Gastrocnemius medialis (tissue), 4 donors: ENCODE data around the gene R3HCC1L. TPM values are rescaled to one million over a fixed set of nuclear protein-coding genes. Genes with fewer than 3 reads are reported as not detected.
A peak's percentile ranks its signal among the peaks of the same experiment; 100 is the strongest.
"Not testable (repeated sequence)": the region's sequence is repeated elsewhere in the genome, so short reads cannot be mapped to it uniquely, and the experiment has no call there.

ENCODE experiments used
- ATAC-seq, 2 donors: fragments of 150-250 bp; one replicate each; pipeline ENCODE4 v1.9.1; 2016
- DNase-seq, 2 donors: peaks; one replicate each; pipeline ENCODE4 v3.0.0-alpha.2; 2019
- H3K27ac ChIP-seq, 4 donors: fragments of 200-600 bp; sonication (generic); 1 replicate in 1 of 4; 2 replicates in 3 of 4; pipeline ENCODE4 v1.5.1; 2016 to 2018; ENCODE audit warnings: mild to moderate bottlenecking in 2 of 4, moderate library complexity in 1 of 4
- H3K27me3 ChIP-seq, 3 donors: fragments of 200-600 bp; sonication (generic) in 2 of 3; 1 replicate in 1 of 3; 2 replicates in 2 of 3; pipeline versions ENCODE4 v1.5.1 to v1.6.0; 2016 to 2019; ENCODE audit warnings: mild to moderate bottlenecking in 1 of 3, moderate library complexity in 1 of 3
- H3K36me3 ChIP-seq, 2 donors: fragments of 200-600 bp; sonication (generic) in 1 of 2; one replicate each; pipeline ENCODE4 v1.5.1; 2017 to 2018
- H3K4me1 ChIP-seq, 2 donors: fragments of 200-600 bp; sonication (generic) in 1 of 2; one replicate each; pipeline ENCODE4 v1.5.1; 2016 to 2017; ENCODE audit warnings: mild to moderate bottlenecking in 2 of 2
- H3K4me3 ChIP-seq, 4 donors: fragments of 200-600 bp; sonication (generic) in 3 of 4; 1 replicate in 1 of 4; 2 replicates in 3 of 4; pipeline ENCODE4 v1.5.1; 2016 to 2019; ENCODE audit warnings: mild to moderate bottlenecking in 2 of 4
- H3K9me3 ChIP-seq, 3 donors: fragments of 200-600 bp; sonication (generic) in 2 of 3; 1 replicate in 1 of 3; 2 replicates in 2 of 3; pipeline ENCODE4 v1.5.1; 2016 to 2019
- POLR2A ChIP-seq, 2 donors: fragments of 450-650 bp; IDR thresholded peaks; one replicate each; pipeline ENCODE4 v1.6.1; 2017; ENCODE audit warnings: antibody characterized with exemption in 2 of 2, mild to moderate bottlenecking in 2 of 2, moderate library complexity in 2 of 2
- in situ Hi-C, 4 donors: fragments of 200-750 bp; cut with MboI; loops; one replicate each; pipeline versions ENCODE4 v1.15.0 to v1.8.0; 2017; ENCODE audit warnings: low sequenced_read_pairs in 4 of 4
- intact Hi-C: fragments of 100-400 bp; cut with DNase I; formaldehyde crosslinking; loops from one replicate; pipeline ENCODE4 v1.15.1; 2023; ENCODE audit warnings: low total_unique reads
- total RNA-seq, 4 donors: library from RNA; depleted of rRNA; stranded (reverse); fragments of >200 nt; gene quantifications; one replicate each; pipeline versions ENCODE4 v1.1.0 to v1.2.3, GENCODE V29; 2016
- TF ChIP-seq, protein P1 (sequence below), 5 experiments: fragments of 450-650 bp in 3 of 5; fragments of 200-600 bp in 2 of 5; sonication (generic) in 2 of 5; IDR thresholded peaks in 4 of 5; conservative IDR thresholded peaks in 1 of 5; 1 replicate in 4 of 5; 2 replicates in 1 of 5; pipeline ENCODE4 v1.5.1; 2016 to 2019; ENCODE audit warnings: antibody characterized with exemption in 5 of 5, mild to moderate bottlenecking in 3 of 5, moderate library complexity in 3 of 5

The R3HCC1L gene
- total RNA-seq, 4 donors from 2014 or later: 6.7 to 10.8 (median 10.1) TPM

DNA sequence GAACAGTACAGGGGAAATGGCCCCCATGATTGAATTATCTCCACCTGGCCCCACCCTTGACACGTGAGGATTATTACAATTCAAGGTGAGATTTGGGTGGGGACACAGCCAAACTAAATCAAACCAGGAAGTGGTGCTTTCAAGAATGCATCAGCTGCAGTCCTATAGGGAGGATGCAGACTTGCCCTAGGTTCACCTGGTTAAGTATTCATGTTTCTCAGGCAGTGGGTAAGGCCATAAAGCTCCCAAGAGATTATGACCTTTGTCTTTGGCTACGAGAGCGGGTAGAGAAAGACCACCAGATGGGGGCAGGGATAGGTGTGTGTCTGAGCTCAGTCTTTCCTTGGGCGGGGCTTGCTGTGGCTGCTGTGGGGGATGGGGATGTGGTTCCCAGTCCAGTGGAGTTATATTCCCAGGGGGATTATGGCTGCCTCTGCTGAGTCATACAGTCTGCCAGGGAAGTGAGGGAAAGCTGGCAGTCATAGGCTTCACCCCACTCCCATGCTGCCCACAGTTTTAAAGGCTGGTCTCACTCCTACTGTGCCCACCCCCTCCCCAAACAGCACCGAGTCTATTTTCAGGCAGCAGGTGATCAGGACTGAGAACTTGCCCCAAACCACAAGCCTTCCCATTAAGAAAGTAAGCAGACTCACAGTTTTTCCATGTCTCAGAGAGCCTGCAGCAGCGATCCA is 8.4 kb upstream of the R3HCC1L start:
- no peak overlapping the region for H3K27ac ChIP-seq
- intact Hi-C loops: no loop called here
- TF ChIP-seq, protein P1, sequence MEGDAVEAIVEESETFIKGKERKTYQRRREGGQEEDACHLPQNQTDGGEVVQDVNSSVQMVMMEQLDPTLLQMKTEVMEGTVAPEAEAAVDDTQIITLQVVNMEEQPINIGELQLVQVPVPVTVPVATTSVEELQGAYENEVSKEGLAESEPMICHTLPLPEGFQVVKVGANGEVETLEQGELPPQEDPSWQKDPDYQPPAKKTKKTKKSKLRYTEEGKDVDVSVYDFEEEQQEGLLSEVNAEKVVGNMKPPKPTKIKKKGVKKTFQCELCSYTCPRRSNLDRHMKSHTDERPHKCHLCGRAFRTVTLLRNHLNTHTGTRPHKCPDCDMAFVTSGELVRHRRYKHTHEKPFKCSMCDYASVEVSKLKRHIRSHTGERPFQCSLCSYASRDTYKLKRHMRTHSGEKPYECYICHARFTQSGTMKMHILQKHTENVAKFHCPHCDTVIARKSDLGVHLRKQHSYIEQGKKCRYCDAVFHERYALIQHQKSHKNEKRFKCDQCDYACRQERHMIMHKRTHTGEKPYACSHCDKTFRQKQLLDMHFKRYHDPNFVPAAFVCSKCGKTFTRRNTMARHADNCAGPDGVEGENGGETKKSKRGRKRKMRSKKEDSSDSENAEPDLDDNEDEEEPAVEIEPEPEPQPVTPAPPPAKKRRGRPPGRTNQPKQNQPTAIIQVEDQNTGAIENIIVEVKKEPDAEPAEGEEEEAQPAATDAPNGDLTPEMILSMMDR (IDR thresholded peaks at IDR 0.05 in 4 of 5, conservative IDR thresholded peaks at IDR 0.05 in 1 of 5): no peak
- TF ChIP-seq POLR2A (IDR thresholded peaks at IDR 0.05): no peak

DNA sequence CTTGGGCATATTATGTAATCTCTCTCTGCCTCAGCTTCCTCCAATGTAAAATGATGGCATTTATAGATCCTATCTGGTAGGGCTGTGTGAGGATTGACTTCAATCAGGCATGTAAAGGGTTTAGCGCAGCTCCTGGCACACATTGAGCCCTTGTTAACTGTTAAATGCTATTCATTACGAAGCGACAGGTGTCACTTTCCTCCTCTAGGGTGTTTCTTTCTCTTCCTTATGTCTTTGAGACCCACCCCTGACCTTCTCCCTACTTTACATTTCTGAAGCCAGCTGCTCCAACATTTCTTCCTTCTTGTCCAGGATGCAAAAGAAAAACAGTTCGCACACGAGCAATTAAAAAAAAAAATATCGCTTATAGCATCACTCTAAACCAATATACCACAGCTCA is 5.7 kb upstream of the R3HCC1L start:
- H3K27ac ChIP-seq: no peak overlapping the region
- no peak for DNase-seq
- no peak for ATAC-seq
- in situ Hi-C loops (no loop called here), intact Hi-C loops (no loop called here)
- H3K4me3 ChIP-seq: no peak overlapping the region
- H3K4me1 ChIP-seq: peaks cover 0 to under 1% of the 10 kb centered on the region in 2 donors
- H3K27me3 ChIP-seq: peaks cover 0 to 4% (median 0%) of the 10 kb centered on the region in 3 donors
- TF ChIP-seq, protein P1 (IDR thresholded peaks at IDR 0.05 in 4 of 5, conservative IDR thresholded peaks at IDR 0.05 in 1 of 5): no peak
- no peak for TF ChIP-seq POLR2A (IDR thresholded peaks at IDR 0.05)
- no peaks in the 10 kb centered on the region for H3K9me3 ChIP-seq
- H3K36me3 ChIP-seq: no peaks in the 10 kb centered on the region

More for the DNA sequence above, 8.4 kb upstream of the R3HCC1L start:
- in situ Hi-C loops: no loop called here
- Histone ChIP-seq H3K27me3 (peaks cover 0 to 4% (median 0%) of the 10 kb centered on the region in 3 donors), H3K4me3 (no peak overlapping the region), H3K4me1 (no peaks in the 10 kb centered on the region), H3K9me3 (no peaks in the 10 kb centered on the region), H3K36me3 (no peaks in the 10 kb centered on the region)
- ATAC-seq (no peak), DNase-seq (no peak)

DNA sequence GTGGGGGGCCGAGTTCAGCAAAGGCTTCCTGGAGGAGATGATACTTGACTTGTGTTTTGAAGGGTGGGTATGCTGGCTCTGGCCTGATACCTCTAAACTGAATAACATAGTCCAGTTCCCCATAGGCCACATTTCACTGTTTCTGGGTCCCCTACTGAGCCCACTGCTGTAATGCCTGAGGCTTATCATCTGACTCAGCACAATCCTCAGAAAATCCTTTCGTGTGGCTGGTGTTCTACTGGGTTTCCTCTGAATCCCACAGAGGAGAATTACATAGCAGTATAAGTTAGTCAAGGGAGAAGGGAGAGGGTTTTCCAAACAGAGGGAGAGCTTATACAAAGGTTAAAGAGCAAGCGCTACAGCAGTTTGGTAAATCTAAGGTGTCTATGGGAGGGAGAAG is 2.8 kb upstream of the R3HCC1L start:
- DNase-seq (no peak), ATAC-seq (no peak)
- Histone ChIP-seq H3K27me3 (peaks cover 0 to 4% (median 0%) of the 10 kb centered on the region in 3 donors), H3K9me3 (no peaks in the 10 kb centered on the region), H3K36me3 (no peaks in the 10 kb centered on the region), H3K27ac (no peak overlapping the region), H3K4me1 (peaks cover 10 to 15% of the 10 kb centered on the region in 2 donors), H3K4me3 (no peak overlapping the region)
- no peak for TF ChIP-seq POLR2A (IDR thresholded peaks at IDR 0.05)
- TF ChIP-seq, protein P1 (IDR thresholded peaks at IDR 0.05 in 4 of 5, conservative IDR thresholded peaks at IDR 0.05 in 1 of 5): no peak
- intact Hi-C loops (no loop called here), in situ Hi-C loops (no loop called here)

DNA sequence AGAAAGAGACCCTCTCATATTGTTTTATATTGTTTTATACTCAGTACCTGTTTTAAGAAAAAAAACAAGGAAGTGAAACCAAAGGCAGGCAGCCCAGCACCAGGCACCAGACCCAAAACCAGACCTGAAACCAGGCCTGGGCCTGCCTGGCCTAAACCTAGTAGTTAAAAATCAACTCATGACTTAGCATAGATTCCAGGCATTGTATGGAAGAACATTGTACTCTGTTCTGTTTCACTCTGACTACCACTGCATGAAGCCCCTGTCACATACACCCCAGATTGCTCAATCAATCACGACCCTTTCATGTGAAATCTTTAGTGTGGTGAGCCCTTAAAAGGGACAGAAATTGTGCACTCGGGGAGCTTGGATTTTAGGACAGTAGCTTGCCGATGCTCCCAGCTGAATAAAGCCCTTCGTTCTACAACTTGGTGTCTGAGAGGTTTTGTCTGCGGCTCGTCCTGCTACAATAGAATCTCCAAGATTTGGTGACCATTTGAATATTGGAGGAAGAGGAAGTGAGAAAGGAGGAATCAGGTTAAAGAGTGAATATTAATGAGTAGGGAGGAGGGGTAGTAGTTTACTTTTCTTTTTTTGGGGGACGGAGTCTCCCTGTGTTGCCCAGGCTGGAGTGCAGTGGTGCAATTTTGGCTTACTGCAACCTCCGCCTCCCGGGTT is 1.2 kb upstream of the R3HCC1L start:
- in situ Hi-C loops, H3K4me3 ChIP-seq, H3K27me3 ChIP-seq, DNase-seq, intact Hi-C loops, ATAC-seq, H3K27ac ChIP-seq, H3K36me3 ChIP-seq, H3K9me3 ChIP-seq: not testable (repeated sequence)
- H3K4me1 ChIP-seq: peaks cover 10 to 25% of the 10 kb centered on the region in 2 donors

DNA sequence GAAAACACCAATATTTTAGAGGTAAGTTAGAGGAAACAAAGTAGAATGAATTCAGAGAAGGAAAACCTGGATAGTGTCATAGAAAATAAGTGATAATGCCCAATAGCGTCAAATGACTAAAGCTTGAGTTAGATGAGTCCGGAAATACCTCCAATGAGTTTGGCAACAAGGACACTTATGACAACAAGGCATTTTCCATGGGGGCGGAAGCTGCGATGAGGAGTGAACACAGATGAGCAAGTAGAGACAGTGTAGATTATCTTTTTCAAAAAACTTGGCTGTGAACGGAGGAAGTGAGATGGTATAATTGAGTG is 383 bp upstream of the R3HCC1L start:
- in situ Hi-C loops (no loop called here), intact Hi-C loops (no loop called here)
- Histone ChIP-seq H3K27ac (peak overlapping the region; percentile 89 to 94 (median 90)), H3K36me3 (no peaks in the 10 kb centered on the region), H3K4me3 (peak overlapping the region; percentile 80 to 97 (median 90)), H3K4me1 (peaks cover 10 to 26% of the 10 kb centered on the region in 2 donors), H3K27me3 (no peaks in the 10 kb centered on the region), H3K9me3 (no peaks in the 10 kb centered on the region)
- TF ChIP-seq, protein P1 (IDR thresholded peaks at IDR 0.05 in 4 of 5, conservative IDR thresholded peaks at IDR 0.05 in 1 of 5): no peak
- no peak for TF ChIP-seq POLR2A (IDR thresholded peaks at IDR 0.05)
- DNase-seq (no peak), ATAC-seq (peak; percentile 17 to 28)
